CD4-positive, alpha-beta T cell (primary cell): ENCODE data around the gene LRRK1. TPM values are rescaled to one million over a fixed set of nuclear protein-coding genes. Genes with fewer than 3 reads are reported as not detected.

Experiments
- ATAC-seq: fragments of 200-7000 bp; cut with Tn5 transposase; one replicate; pipeline ENCODE4 v1.10.0; 2022; ENCODE audit warnings: mild to moderate bottlenecking; ENCODE audit not compliant: poor library complexity
- CTCF ChIA-PET: fragments of 350-600 bp; sonication (Branson Sonifier 250); formaldehyde crosslinking; loops from one replicate; lab custom pipeline; 2021; ENCODE audit warnings: antibody characterized with exemption, inconsistent platforms; lab: Charles Lee
- POLR2A ChIA-PET: fragments of 350-600 bp; sonication (Branson Sonifier 250); formaldehyde crosslinking; loops from one replicate; lab custom pipeline; 2021; ENCODE audit warnings: antibody characterized with exemption, inconsistent platforms; lab: Charles Lee
- DNase-seq, 14 experiments: peaks; one replicate each; pipeline ENCODE4 v3.0.0-alpha.2; 2013 to 2020; ENCODE audit warnings: mixed read lengths in 2 of 14
- H3K27ac ChIP-seq, 2 donors: one replicate each; pipeline versions ENCODE4 v1.5.1 to v1.7.0; 2013; ENCODE audit warnings: low read length in 2 of 2, low read depth in 1 of 2, mild to moderate bottlenecking in 1 of 2
- H3K27me3 ChIP-seq, 2 experiments: 1 replicate in 1 of 2; 2 replicates in 1 of 2; pipeline versions ENCODE4 v1.6.1 to v1.7.0; 2013; ENCODE audit warnings: low read length in 2 of 2, control low read depth in 1 of 2, mild to moderate bottlenecking in 1 of 2, moderate library complexity in 1 of 2; ENCODE audit not compliant: insufficient read depth in 2 of 2, control insufficient read depth in 1 of 2
- H3K36me3 ChIP-seq: one replicate; pipeline ENCODE4 v1.6.1; 2013; ENCODE audit warnings: low read length, control low read depth; ENCODE audit not compliant: insufficient read depth
- H3K4me1 ChIP-seq: one replicate; pipeline ENCODE4 v1.6.1; 2013; ENCODE audit warnings: low read length, control low read depth; ENCODE audit not compliant: insufficient read depth
- H3K4me3 ChIP-seq: one replicate; pipeline ENCODE4 v1.5.1; 2013; ENCODE audit warnings: mild to moderate bottlenecking, low read length, moderate library complexity
- H3K9me3 ChIP-seq, 2 experiments: 1 replicate in 1 of 2; 2 replicates in 1 of 2; pipeline versions ENCODE4 v1.6.1 to v1.7.0; 2013; ENCODE audit warnings: low read length in 2 of 2, mild to moderate bottlenecking in 2 of 2, control low read depth in 1 of 2, moderate library complexity in 1 of 2; ENCODE audit not compliant: control insufficient read depth in 1 of 2, insufficient read depth in 1 of 2
- H3K27ac Mint-ChIP-seq: one replicate; pipeline ENCODE4 v1.8.0; 2020; ENCODE audit warnings: mixed read lengths
- H3K27me3 Mint-ChIP-seq: one replicate; pipeline ENCODE4 v1.8.0; 2021; ENCODE audit warnings: mixed read lengths
- H3K36me3 Mint-ChIP-seq: one replicate; pipeline ENCODE4 v1.8.0; 2021; ENCODE audit warnings: low read depth, mixed read lengths
- H3K4me1 Mint-ChIP-seq: one replicate; pipeline ENCODE4 v1.8.0; 2021; ENCODE audit warnings: low read depth, mixed read lengths
- H3K4me3 Mint-ChIP-seq: one replicate; pipeline ENCODE4 v1.8.0; 2020; ENCODE audit warnings: mild to moderate bottlenecking, mixed read lengths
- H3K9me3 Mint-ChIP-seq: one replicate; pipeline ENCODE4 v1.8.0; 2020; ENCODE audit warnings: mixed read lengths
- intact Hi-C, 2 experiments: fragments of 100-400 bp; cut with DNase I in 1 of 2; cut with micrococcal nuclease in 1 of 2; formaldehyde crosslinking; loops; one replicate each; pipeline versions ENCODE4 v1.15.1 to v1.9.0; 2023 to 2025; cut with DNase I, micrococcal nuclease
- total RNA-seq, 174 experiments: library from RNA in 2 of 174; stranded (reverse) in 2 of 174; gene quantifications; one replicate each; pipeline ENCODE4 v1.2.3 and lab custom pipeline; 2021 to 2026
- TF ChIP-seq, protein P1 (sequence below): fragments of 200-600 bp; IDR thresholded peaks from one replicate; pipeline ENCODE4 v1.8.0; 2022; ENCODE audit warnings: antibody characterized with exemption, mild to moderate bottlenecking

Gene LRRK1
- total RNA-seq, 2 experiments from 2014 or later, result 0.60 to 0.73 TPM

DNA sequence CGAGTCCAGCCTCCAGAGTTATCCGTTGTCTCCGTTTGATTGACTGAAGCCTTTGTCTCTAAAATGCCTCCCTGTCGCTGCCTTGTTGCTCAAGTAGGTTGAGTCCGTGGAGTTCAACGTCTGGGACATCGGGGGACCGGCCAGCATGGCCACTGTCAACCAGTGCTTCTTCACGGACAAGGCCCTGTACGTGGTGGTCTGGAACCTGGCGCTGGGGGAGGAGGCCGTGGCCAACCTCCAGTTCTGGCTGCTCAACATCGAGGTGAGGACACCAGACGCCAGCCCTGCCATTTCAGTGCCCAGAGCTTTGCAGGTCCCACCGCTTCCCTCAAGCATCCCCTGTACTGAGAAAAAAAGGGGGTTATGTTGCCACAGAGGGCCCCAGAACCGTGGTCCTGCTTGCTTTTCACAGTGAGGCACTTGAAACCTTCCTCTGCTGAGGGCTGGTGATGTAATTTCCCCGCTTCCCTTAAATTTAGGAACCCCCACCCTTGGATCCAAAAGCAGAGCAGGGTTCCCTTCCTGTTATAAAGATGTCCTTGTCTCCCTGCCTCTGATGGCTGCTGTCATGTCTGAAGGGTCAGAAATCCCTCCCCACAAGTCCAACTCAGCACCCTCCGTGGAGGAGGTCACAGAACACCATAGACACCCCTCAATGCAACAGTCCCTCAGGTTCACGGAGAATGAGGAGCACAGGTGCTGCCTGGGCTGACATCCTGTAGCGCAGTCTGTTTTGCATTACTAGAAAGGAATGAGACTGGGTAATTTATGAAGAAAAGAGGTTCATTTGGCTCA is 105.7 kb downstream of the LRRK1 start:
- Mint-ChIP-seq H3K27ac (no peak overlapping the region), H3K4me1 (no peaks in the 10 kb centered on the region), H3K27me3 (peaks cover 5% of the 10 kb centered on the region), H3K9me3 (no peaks in the 10 kb centered on the region), H3K4me3 (no peak overlapping the region), H3K36me3 (no peaks in the 10 kb centered on the region)
- ChIA-PET CTCF (no interaction called here), POLR2A (no interaction called here)
- Histone ChIP-seq H3K27ac (no peak overlapping the region), H3K9me3 (no peaks in the 10 kb centered on the region), H3K4me3 (no peak overlapping the region), H3K27me3 (no peaks in the 10 kb centered on the region), H3K4me1 (no peaks in the 10 kb centered on the region), H3K36me3 (no peaks in the 10 kb centered on the region)
- TF ChIP-seq, protein P1, sequence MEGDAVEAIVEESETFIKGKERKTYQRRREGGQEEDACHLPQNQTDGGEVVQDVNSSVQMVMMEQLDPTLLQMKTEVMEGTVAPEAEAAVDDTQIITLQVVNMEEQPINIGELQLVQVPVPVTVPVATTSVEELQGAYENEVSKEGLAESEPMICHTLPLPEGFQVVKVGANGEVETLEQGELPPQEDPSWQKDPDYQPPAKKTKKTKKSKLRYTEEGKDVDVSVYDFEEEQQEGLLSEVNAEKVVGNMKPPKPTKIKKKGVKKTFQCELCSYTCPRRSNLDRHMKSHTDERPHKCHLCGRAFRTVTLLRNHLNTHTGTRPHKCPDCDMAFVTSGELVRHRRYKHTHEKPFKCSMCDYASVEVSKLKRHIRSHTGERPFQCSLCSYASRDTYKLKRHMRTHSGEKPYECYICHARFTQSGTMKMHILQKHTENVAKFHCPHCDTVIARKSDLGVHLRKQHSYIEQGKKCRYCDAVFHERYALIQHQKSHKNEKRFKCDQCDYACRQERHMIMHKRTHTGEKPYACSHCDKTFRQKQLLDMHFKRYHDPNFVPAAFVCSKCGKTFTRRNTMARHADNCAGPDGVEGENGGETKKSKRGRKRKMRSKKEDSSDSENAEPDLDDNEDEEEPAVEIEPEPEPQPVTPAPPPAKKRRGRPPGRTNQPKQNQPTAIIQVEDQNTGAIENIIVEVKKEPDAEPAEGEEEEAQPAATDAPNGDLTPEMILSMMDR, result no peak
- ATAC-seq (no peak), DNase-seq (no peak)
- intact Hi-C loops, result no loop called here

DNA sequence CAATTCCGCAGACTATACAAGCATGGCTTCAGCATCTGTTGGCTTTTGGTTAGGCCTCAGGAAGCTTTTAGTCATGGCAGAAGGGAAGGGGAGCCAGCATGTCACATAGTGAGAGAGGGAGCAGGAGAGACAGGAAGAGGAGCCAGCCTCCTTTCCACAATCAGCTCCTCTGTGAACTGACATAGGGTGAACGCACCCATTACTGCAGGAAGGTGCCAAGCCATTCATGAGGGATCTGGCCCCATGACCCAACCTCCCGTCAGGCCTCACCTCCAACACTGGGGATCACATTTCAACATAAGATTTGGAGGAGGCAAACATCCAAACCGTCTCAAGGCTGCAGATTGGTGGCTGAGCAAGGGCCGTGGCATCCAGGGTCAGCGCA is 106.3 kb downstream of the LRRK1 start:
- no peak overlapping the region for H3K27ac Mint-ChIP-seq
- peaks cover 5% of the 10 kb centered on the region for H3K27me3 Mint-ChIP-seq
- Histone ChIP-seq H3K36me3 (no peaks in the 10 kb centered on the region), H3K4me3 (no peak overlapping the region), H3K27ac (no peak overlapping the region), H3K4me1 (no peaks in the 10 kb centered on the region), H3K27me3 (no peaks in the 10 kb centered on the region), H3K9me3 (no peaks in the 10 kb centered on the region)
- no peaks in the 10 kb centered on the region for H3K36me3 Mint-ChIP-seq
- H3K9me3 Mint-ChIP-seq, result no peaks in the 10 kb centered on the region
- TF ChIP-seq, protein P1, result no peak
- no peak overlapping the region for H3K4me3 Mint-ChIP-seq
- CTCF ChIA-PET, result no interaction called here
- H3K4me1 Mint-ChIP-seq, result no peaks in the 10 kb centered on the region
- intact Hi-C loops, result no loop called here
- ATAC-seq, result no peak
- DNase-seq, result no peak
- POLR2A ChIA-PET, result no interaction called here

DNA sequence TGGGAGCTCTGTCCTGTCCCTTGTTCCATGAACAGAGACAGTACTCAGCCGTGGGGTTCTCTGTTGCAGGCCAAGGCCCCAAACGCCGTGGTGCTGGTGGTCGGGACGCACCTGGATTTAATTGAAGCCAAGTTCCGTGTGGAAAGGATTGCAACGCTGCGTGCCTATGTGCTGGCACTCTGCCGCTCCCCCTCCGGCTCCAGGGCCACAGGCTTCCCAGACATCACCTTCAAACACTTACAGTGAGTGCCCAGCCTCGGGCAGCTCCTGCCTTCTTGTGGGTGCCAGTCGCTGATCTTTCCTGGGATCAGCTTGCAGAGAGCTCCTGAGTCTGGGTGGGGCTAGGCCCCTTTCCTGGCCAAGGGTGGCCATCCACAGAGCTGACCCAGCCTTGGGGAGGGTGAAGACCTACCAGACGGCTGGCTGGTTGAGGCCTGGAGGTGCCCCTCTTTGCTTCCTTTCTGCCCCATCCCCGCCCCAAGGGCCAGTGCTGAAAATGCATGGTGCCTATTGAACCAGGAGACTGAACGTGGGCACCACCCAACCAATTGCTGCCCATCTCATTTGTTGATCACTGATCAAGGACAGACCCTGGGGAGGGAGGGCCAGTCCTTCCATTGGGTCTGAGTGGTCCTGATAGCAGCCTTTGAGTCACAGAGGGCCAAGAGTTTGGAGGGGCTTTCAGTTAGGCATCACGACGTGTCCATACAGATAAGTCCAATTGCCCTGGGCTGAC is 106.9 kb downstream of the LRRK1 start:
- Mint-ChIP-seq H3K9me3 (no peaks in the 10 kb centered on the region), H3K4me1 (no peaks in the 10 kb centered on the region), H3K27ac (no peak overlapping the region), H3K27me3 (peaks cover 10% of the 10 kb centered on the region), H3K36me3 (no peaks in the 10 kb centered on the region), H3K4me3 (no peak overlapping the region)
- POLR2A ChIA-PET, result no interaction called here
- no peak overlapping the region for H3K4me3 ChIP-seq
- H3K9me3 ChIP-seq, result no peaks in the 10 kb centered on the region
- ATAC-seq (no peak), DNase-seq (no peak)
- intact Hi-C loops, result no loop called here
- H3K27me3 ChIP-seq, result no peaks in the 10 kb centered on the region
- CTCF ChIA-PET, result no interaction called here
- TF ChIP-seq, protein P1, result no peak
- H3K27ac ChIP-seq, result no peak overlapping the region
- no peaks in the 10 kb centered on the region for H3K36me3 ChIP-seq
- no peaks in the 10 kb centered on the region for H3K4me1 ChIP-seq
